DND-41 (cell line): ENCODE results near the gene EYA4.

ENCODE experiments used
- EZH2 ChIP-seq: IDR thresholded peaks from 3 replicates; pipeline ENCODE4 v1.6.1; 2012; ENCODE audit warnings: borderline replicate concordance, low read depth, mild to moderate bottlenecking, moderate library complexity, low read length, inconsistent platforms; ENCODE audit not compliant: severe bottlenecking
- TF ChIP-seq, protein P1 (sequence below): IDR thresholded peaks from 2 replicates; pipeline ENCODE4 v1.5.1; 2012; ENCODE audit warnings: borderline replicate concordance, low read length, moderate library complexity, mild to moderate bottlenecking; ENCODE audit not compliant: poor library complexity, severe bottlenecking; ENCODE audit errors: extremely low read depth

DNA sequence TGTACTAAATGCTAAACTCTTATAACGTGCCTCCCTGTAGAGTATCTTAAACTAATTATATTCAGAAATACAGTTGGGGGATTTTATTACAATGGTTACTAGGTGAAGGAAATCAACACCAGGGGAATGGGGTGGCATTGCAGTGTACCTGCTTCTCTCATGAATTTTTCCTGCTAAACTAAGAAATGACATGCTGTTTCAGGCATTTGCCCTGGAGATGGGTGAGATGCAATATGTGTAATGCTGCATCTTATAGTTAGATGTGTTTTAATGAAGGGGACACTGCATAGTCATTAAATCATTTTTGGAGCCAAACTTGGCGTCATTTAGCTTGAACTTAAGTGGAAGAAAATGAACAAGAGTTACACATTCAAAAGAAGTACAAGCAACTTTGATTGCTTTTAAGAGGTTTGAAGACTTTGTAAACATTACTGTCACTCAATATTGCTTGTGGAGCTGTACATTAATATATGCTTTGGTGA, 4.3 kb downstream of the EYA4 start:
- TF ChIP-seq, protein P1, sequence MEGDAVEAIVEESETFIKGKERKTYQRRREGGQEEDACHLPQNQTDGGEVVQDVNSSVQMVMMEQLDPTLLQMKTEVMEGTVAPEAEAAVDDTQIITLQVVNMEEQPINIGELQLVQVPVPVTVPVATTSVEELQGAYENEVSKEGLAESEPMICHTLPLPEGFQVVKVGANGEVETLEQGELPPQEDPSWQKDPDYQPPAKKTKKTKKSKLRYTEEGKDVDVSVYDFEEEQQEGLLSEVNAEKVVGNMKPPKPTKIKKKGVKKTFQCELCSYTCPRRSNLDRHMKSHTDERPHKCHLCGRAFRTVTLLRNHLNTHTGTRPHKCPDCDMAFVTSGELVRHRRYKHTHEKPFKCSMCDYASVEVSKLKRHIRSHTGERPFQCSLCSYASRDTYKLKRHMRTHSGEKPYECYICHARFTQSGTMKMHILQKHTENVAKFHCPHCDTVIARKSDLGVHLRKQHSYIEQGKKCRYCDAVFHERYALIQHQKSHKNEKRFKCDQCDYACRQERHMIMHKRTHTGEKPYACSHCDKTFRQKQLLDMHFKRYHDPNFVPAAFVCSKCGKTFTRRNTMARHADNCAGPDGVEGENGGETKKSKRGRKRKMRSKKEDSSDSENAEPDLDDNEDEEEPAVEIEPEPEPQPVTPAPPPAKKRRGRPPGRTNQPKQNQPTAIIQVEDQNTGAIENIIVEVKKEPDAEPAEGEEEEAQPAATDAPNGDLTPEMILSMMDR, result no peak
- no peak for TF ChIP-seq EZH2
